GM12892 (cell line): ENCODE data around the gene PECR.

Experiments
- POLR2AphosphoS5 ChIP-seq: IDR thresholded peaks from 2 replicates; pipeline ENCODE4 v1.6.1; 2011; ENCODE audit warnings: low read depth, low read length, control low read depth
- TAF1 ChIP-seq: IDR thresholded peaks from 2 replicates; pipeline ENCODE4 v1.6.1; 2011; ENCODE audit warnings: low read depth, mild to moderate bottlenecking, control low read depth, low read length, borderline replicate concordance

GRCh38 chr2:216023055-216023648 is 58.5 kb downstream of the PECR start:
- no peak for TF ChIP-seq POLR2AphosphoS5
- no peak for TF ChIP-seq TAF1
